Left lung (tissue), 10 donors: ENCODE data around the gene ATRN. TPM values are rescaled to one million over a fixed set of nuclear protein-coding genes. Genes with fewer than 3 reads are reported as not detected.

Source experiments
- ATAC-seq: fragments of 200-7000 bp; cut with Tn5 transposase; one replicate; pipeline ENCODE4 v1.9.1; 2020; ENCODE audit warnings: moderate library complexity
- DNase-seq, 4 donors: peaks; one replicate each; pipeline ENCODE4 v3.0.0-alpha.2; 2013 to 2020
- H3K27ac ChIP-seq, 2 donors: fragments of 200-600 bp; sonication (generic) in 1 of 2; one replicate each; pipeline versions ENCODE4 v1.5.0 to v1.8.0; 2020 to 2021
- H3K27me3 ChIP-seq, 2 donors: fragments of 200-600 bp; sonication (generic) in 1 of 2; one replicate each; pipeline versions ENCODE4 v1.5.0 to v1.8.0; 2020 to 2021
- H3K36me3 ChIP-seq, 2 donors: fragments of 200-600 bp; sonication (generic) in 1 of 2; one replicate each; pipeline versions ENCODE4 v1.5.0 to v1.8.0; 2020 to 2021
- H3K4me1 ChIP-seq, 2 donors: fragments of 200-600 bp; one replicate each; pipeline ENCODE4 v1.8.0; 2021
- H3K4me3 ChIP-seq, 2 donors: fragments of 200-600 bp; sonication (generic) in 1 of 2; one replicate each; pipeline versions ENCODE4 v1.5.0 to v1.8.0; 2020 to 2021; ENCODE audit warnings: mild to moderate bottlenecking in 1 of 2
- H3K9me3 ChIP-seq, 2 donors: fragments of 200-600 bp; sonication (generic) in 1 of 2; one replicate each; pipeline versions ENCODE4 v1.5.0 to v1.8.0; 2020 to 2021
- intact Hi-C, 2 donors: fragments of 100-400 bp; cut with DNase I; formaldehyde crosslinking; loops; one replicate each; pipeline versions ENCODE4 v1.11.2 to v1.14.2; 2022
- polyA plus RNA-seq, 6 donors: library from polyadenylated mRNA; unstranded; fragments of 120-200 nt; gene quantifications; one replicate each; pipeline ENCODE4 v1.2.1, GENCODE V29; 2013; ENCODE audit not compliant: insufficient read length in 6 of 6
- total RNA-seq, 2 donors: library from RNA; stranded (reverse); fragmentation: NEBNext Ultra II Directional; extraction: Animal tissue kit (Norgen Biotek cat#: 25700); gene quantifications; one replicate each; pipeline ENCODE4 v1.2.1, GENCODE V29; 2021
- TF ChIP-seq, protein P1 (sequence below), 2 donors: fragments of 200-600 bp; sonication (generic) in 1 of 2; IDR thresholded peaks; one replicate each; pipeline versions ENCODE4 v1.5.0 to v1.8.0; 2021; ENCODE audit warnings: antibody characterized with exemption in 2 of 2
- donor health status: DM: no; HTN: yes; CAD: no.
- donor health status: DM: no; HTN: no; CAD: no.

The ATRN gene
- total and polyA plus RNA-seq, 8 donors, result 28.8 to 39.5 (median 35.6) TPM

DNA sequence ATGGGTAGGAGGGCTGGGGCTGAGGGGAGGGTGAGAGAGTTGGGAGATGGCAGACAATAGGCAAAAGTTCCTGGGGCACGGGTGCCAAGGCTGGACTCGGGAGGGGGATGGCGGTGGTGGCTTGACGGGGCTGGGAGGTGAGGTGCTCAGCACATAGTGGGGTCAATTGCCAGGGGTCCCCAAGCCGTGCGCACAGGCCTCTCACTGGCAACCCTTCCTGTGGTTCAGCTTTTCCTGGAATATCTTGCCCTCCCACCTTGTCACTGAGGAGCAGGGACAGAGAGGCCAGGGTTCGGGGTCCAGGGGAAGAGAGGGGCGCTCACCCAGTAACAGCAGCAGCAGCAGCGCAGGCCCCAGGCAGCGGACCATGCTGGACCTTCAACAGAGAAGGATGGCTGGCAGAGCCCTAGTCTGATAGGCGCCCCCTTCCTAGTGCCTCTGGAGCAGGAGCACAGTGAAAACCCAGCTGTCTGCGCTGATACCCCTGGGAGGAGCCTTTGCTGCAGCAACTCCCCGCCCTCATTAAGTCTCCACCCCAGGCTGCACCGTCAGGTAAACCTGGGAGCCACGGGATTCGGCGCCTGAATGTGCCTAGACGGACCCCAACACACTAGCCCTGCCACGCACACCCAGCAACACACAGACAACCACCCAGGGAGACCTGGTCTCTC, 192.3 kb downstream of the ATRN start, which contains the start of gene GFRA4:
Gene GFRA4 (minus strand): TSS at position 369 of the 671 bp plus-strand sequence. CDS start 0 bp downstream, at position 369.
- peaks cover 0 to 11% of the 10 kb centered on the region in 2 donors for H3K4me1 ChIP-seq
- intact Hi-C loops, result no loop called here
- H3K27me3 ChIP-seq, result peaks cover 26 to 69% of the 10 kb centered on the region in 2 donors
- no peaks in the 10 kb centered on the region for H3K36me3 ChIP-seq
- ATAC-seq (no peak), DNase-seq (peak in 1 of 4 donors; percentile 10)
- no peak within 1 kb of the TSS for H3K27ac ChIP-seq
- no peak within 1 kb of the TSS for H3K4me3 ChIP-seq
- TF ChIP-seq, protein P1, sequence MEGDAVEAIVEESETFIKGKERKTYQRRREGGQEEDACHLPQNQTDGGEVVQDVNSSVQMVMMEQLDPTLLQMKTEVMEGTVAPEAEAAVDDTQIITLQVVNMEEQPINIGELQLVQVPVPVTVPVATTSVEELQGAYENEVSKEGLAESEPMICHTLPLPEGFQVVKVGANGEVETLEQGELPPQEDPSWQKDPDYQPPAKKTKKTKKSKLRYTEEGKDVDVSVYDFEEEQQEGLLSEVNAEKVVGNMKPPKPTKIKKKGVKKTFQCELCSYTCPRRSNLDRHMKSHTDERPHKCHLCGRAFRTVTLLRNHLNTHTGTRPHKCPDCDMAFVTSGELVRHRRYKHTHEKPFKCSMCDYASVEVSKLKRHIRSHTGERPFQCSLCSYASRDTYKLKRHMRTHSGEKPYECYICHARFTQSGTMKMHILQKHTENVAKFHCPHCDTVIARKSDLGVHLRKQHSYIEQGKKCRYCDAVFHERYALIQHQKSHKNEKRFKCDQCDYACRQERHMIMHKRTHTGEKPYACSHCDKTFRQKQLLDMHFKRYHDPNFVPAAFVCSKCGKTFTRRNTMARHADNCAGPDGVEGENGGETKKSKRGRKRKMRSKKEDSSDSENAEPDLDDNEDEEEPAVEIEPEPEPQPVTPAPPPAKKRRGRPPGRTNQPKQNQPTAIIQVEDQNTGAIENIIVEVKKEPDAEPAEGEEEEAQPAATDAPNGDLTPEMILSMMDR (IDR thresholded peaks at IDR 0.05), result no peak
- H3K9me3 ChIP-seq, result no peaks in the 10 kb centered on the region

DNA sequence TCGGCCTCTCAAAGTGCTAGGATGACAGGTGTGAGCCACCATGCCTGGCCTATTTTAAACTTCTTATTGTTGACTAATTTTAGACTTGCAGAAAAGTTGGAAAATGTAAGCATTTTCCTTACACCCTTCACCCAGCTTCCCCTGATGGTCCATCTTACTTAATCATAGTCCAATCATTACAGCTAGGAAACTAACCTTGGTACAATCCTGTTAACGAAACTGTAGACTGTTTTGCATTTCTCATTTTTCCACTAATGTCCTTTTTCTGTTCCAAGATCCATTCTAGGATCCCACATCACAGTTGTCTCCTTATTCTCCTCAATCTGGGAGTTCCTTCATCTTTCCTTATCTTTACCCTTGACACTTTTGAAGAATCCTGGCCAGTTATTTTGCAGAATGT, 193.0 kb downstream of the ATRN start:
- TF ChIP-seq, protein P1 (IDR thresholded peaks at IDR 0.05), result no peak
- DNase-seq (no peak), ATAC-seq (no peak)
- Histone ChIP-seq H3K36me3 (no peaks in the 10 kb centered on the region), H3K9me3 (no peaks in the 10 kb centered on the region), H3K4me1 (peaks cover 0 to 11% of the 10 kb centered on the region in 2 donors), H3K27ac (no peak overlapping the region), H3K4me3 (no peak overlapping the region), H3K27me3 (peaks cover 26 to 68% of the 10 kb centered on the region in 2 donors)
- intact Hi-C loops, result no loop called here

DNA sequence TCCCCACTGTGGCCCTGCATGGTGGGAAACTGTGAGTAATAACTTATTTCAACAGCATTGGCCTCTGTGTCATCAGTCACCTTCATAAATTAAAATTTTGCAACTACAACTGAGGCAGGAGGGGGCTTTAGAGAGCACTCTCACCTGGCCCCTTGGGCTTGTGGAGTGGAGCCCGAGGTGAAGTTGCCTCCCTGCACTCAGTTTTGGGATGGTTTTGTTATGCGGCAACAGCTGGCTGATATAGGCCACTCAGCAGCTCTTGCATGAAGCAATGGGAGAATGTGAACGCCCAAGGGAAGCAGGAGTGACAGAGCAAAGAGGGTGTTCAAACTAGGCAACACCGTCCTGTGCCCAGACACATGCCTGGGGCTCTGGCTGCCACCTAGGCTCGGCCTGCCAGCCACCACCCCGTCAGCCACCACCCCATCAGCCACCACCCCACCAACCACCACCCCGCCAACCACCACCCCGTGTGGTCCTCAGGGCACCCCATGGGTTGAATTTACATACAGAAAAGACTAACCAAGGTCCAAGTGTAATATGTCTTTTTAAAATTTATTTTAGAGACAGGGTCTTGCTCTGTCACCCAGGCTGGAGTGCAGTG, 196.7 kb downstream of the ATRN start:
- Histone ChIP-seq H3K4me3 (no peak overlapping the region), H3K4me1 (peaks cover 0 to 5% of the 10 kb centered on the region in 2 donors), H3K27ac (no peak overlapping the region), H3K36me3 (no peaks in the 10 kb centered on the region), H3K27me3 (peaks cover 9 to 64% of the 10 kb centered on the region in 2 donors), H3K9me3 (no peaks in the 10 kb centered on the region)
- intact Hi-C loops, result no loop called here
- TF ChIP-seq, protein P1 (IDR thresholded peaks at IDR 0.05), result no peak
- DNase-seq, result no peak
- no peak for ATAC-seq

DNA sequence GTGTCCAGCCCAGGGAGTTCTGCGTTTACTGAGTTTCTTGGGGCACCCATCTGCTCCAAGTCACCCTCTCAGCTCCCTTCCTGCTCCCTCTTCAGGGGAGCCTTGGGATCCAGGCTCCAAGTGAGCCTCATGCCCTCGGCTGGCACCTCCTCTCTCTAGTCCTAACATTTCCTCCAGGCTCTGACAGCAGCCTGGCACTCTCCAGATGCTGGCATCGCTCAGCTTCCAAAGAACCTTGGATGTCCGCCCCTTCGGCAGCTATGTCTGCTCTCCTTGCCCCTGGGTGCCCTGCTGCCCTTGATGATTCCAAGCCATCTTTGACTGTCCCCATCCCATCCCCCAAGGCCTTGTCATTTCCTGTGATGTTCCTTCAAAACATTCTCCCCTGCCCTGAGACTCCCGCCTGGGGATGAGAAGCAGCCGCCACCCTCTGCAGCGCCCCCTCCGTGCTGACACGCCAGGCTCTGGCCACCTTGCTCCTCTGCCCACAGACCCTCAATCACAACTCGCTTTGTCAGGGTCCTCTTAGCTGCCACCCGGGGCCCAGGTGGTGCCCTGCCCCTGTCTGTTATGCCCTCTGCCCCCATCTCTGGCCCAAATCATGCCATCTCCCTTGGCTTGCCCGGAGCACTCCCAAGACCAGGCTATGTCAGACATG, 199.0 kb downstream of the ATRN start:
- no peak for DNase-seq
- no peak overlapping the region for H3K4me3 ChIP-seq
- H3K27me3 ChIP-seq, result peaks cover 30 to 76% of the 10 kb centered on the region in 2 donors
- ATAC-seq, result no peak
- no peak overlapping the region for H3K27ac ChIP-seq
- peaks cover 2 to 14% of the 10 kb centered on the region in 2 donors for H3K4me1 ChIP-seq
- no peaks in the 10 kb centered on the region for H3K36me3 ChIP-seq
- TF ChIP-seq, protein P1 (IDR thresholded peaks at IDR 0.05), result no peak
- intact Hi-C loops, result no loop called here
- no peaks in the 10 kb centered on the region for H3K9me3 ChIP-seq

DNA sequence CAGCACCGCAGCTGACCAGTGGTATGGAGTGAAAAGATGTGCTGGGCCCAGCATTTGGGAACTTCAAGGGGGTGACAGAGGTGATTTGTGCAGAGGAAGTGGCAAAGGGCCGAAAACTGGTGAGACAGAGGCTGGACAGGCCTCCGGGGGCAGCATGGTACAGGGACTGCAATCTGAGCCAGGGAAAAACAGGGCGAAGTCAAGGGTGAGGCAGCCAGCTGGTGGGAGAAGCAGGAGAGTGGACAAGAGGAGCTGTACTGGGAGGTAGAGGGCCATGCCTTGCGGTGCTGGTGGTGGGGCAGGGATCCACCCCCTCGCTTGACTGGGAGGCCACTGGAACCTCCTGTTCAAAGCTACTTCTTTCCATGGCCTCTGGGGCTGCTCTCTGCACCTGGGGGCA, 199.7 kb downstream of the ATRN start:
- Histone ChIP-seq H3K4me1 (peaks cover 2 to 14% of the 10 kb centered on the region in 2 donors), H3K9me3 (no peaks in the 10 kb centered on the region), H3K27ac (no peak overlapping the region), H3K36me3 (no peaks in the 10 kb centered on the region), H3K27me3 (peaks cover 30 to 82% of the 10 kb centered on the region in 2 donors), H3K4me3 (no peak overlapping the region)
- intact Hi-C loops, result no loop called here
- TF ChIP-seq, protein P1 (IDR thresholded peaks at IDR 0.05), result no peak
- ATAC-seq, result no peak
- no peak for DNase-seq
